ENCODE results near the gene THSD4. TPM values are rescaled to one million over a fixed set of nuclear protein-coding genes. Genes with fewer than 3 reads are reported as not detected.

The THSD4 gene
- total and polyA plus RNA-seq, 2 of the 8 experiments (the other 6 are each of a cell fraction or from before 2014, with no cell fraction given): 2.5 to 6.2 TPM

GRCh38 chr15:71451130-71451529, 335.9 kb downstream of the THSD4 start:
- H2BK12ac ChIP-seq (ENCODE audit: low read depth, low read length): no peak overlapping the region
- POLR2A ChIA-PET (ENCODE audit: partially characterized antibody): no interaction called here
- no peak overlapping the region for H3K4me2 ChIP-seq (ENCODE audit: insufficient read depth in 1 of 2, low read depth in 2 of 2, low read length in 2 of 2)
- H2AFZ ChIP-seq (ENCODE audit: low read length): no peak overlapping the region
- no peaks in the 10 kb centered on the region for H3K79me1 ChIP-seq (ENCODE audit: low read depth, low read length)
- H2BK120ac ChIP-seq (replicated peaks; ENCODE audit: low read depth, low read length): no peak overlapping the region
- H2AK5ac ChIP-seq (ENCODE audit: low read depth, low read length): no peak overlapping the region
- no peak overlapping the region for H3K14ac ChIP-seq (ENCODE audit: insufficient read length)
- H2BK5ac ChIP-seq (ENCODE audit: low read depth, low read length): no peak overlapping the region
- no peaks in the 10 kb centered on the region for H3K23me2 ChIP-seq (ENCODE audit: low read depth, low read length)
- 93% methylated on average over 4 of the region's 4 CpGs; no CpG with 5 or more reads in 1 of the 2 experiments for WGBS, 2 experiments (ENCODE audit: extremely low coverage in 1 of 2, insufficient coverage in 1 of 2, insufficient read length in 1 of 2, insufficient replicate concordance in 2 of 2, low coverage in 1 of 2, low lambda C conversion rate in 2 of 2, missing lambda C conversion rate in 1 of 2)
- H3K56ac ChIP-seq (replicated peaks; ENCODE audit: insufficient read length, low read depth, low read length): no peak overlapping the region
- no peaks in the 10 kb centered on the region for H3K9me3 ChIP-seq (ENCODE audit: insufficient read depth in 2 of 2, low read depth in 1 of 2, low read length in 1 of 2)
- H3K27me3 ChIP-seq (replicated peaks in 1 of 4; ENCODE audit: control insufficient read depth in 3 of 4, extremely low read depth in 1 of 4, insufficient read depth in 3 of 4, low read length in 3 of 4): no peaks in the 10 kb centered on the region
- TF ChIP-seq POLR2A (IDR thresholded peaks at IDR 0.05; ENCODE audit: control extremely low read depth in 1 of 2, low read depth in 2 of 2, low read length in 2 of 2) (no peak), CBX8 (IDR thresholded peaks at IDR 0.05; ENCODE audit: borderline replicate concordance, low read depth, low read length) (no peak), KDM1A (IDR thresholded peaks at IDR 0.05; ENCODE audit: borderline replicate concordance, low read length) (no peak), RNF2 (IDR thresholded peaks at IDR 0.05; ENCODE audit: borderline replicate concordance, low read depth, low read length, missing control alignments, poor library complexity, severe bottlenecking) (no peak), ATF2 (IDR thresholded peaks at IDR 0.05; ENCODE audit: low read length) (no peak)
- FAIRE-seq: no peak
- H4K5ac ChIP-seq (ENCODE audit: insufficient read length, low read depth, low read length): no peak overlapping the region
- CTCF ChIA-PET (ENCODE audit: partially characterized antibody): interaction anchor here (0.5 to 6.1 kb wide), 10 partner anchors 8 to 350 kb away, joined by 3 to 33 read pairs (median 6); no protein-coding TSS in a partner anchor
- no peak overlapping the region for H3K4ac ChIP-seq (replicated peaks; ENCODE audit: insufficient read length, low read depth, low read length)
- H3K36me3 ChIP-seq (ENCODE audit: control insufficient read depth in 2 of 4, insufficient read depth in 4 of 4, low read length in 3 of 4): no peaks in the 10 kb centered on the region
- H3K27ac ChIP-seq (ENCODE audit: low read depth, low read length): no peak overlapping the region
- no peak overlapping the region for H4K91ac ChIP-seq (replicated peaks; ENCODE audit: insufficient read length, low read length)
- H2BK15ac ChIP-seq (ENCODE audit: low read length): no peak overlapping the region
- H4K8ac ChIP-seq (ENCODE audit: extremely low read depth, insufficient read depth, low read length): no peak overlapping the region
- no peak overlapping the region for H3K4me3 ChIP-seq (ENCODE audit: extremely low read depth in 1 of 4, insufficient read depth in 2 of 4, low read depth in 3 of 4, low read length in 4 of 4)
- no peak overlapping the region for H3K9ac ChIP-seq (replicated peaks in 1 of 4; ENCODE audit: extremely low read depth in 1 of 4, low read depth in 3 of 4, low read length in 3 of 4)
- H3K18ac ChIP-seq (ENCODE audit: extremely low read depth, low read length): no peak overlapping the region
- no peak for DNase-seq (ENCODE audit: low read depth in 1 of 2, low spot score in 2 of 2)
- peaks cover 0 to 7% (median under 1%) of the 10 kb centered on the region in 4 experiments; a peak in 3 of 7 replicates for H3K4me1 ChIP-seq (replicated peaks in 1 of 4; ENCODE audit: control insufficient read depth in 3 of 4, insufficient read depth in 4 of 4, low read length in 3 of 4)
- H3K23ac ChIP-seq (ENCODE audit: insufficient read length): no peak overlapping the region
- H3K79me2 ChIP-seq (ENCODE audit: control insufficient read depth in 1 of 2, insufficient read depth in 2 of 2, low read length in 2 of 2): no peaks in the 10 kb centered on the region
- H4K20me1 ChIP-seq (replicated peaks in 1 of 2; ENCODE audit: control insufficient read depth in 1 of 2, insufficient read depth in 2 of 2, low read length in 2 of 2): peaks cover 0 to 1% of the 10 kb centered on the region in 2 experiments
- no peak overlapping the region for H2BK20ac ChIP-seq (ENCODE audit: low read length)

Data from H1 (cell line).